ENCODE results near the gene HTT. TPM values are rescaled to one million over a fixed set of nuclear protein-coding genes. Genes with fewer than 3 reads are reported as not detected.

The HTT gene
- total RNA-seq: 10 to 100 TPM; 31.1 to 48.6 (median 43.0) TPM

GRCh38 chr4:3074078-3074845, at the start of gene HTT, which contains the start of gene HTT-AS:
TSS of gene HTT (plus strand) at chr4:3074681. CDS start at chr4:3074826, 145 bp downstream.
TSS of gene HTT-AS (minus strand) at chr4:3074538.
- no peaks in the 10 kb centered on the region for H3K36me3 ChIP-seq
- peaks cover 0 to 51% (median 10%) of the 10 kb centered on the region in 3 donors for H3K4me1 ChIP-seq
- peak within 1 kb of the TSS; percentile 13 to 97 (median 90) for H3K27ac ChIP-seq
- ATAC-seq: peak; percentile 95
- no peaks in the 10 kb centered on the region for H3K27me3 ChIP-seq
- no peaks in the 10 kb centered on the region for H3K9me3 ChIP-seq
- peak within 1 kb of the TSS; percentile 57 to 68 for H3K4me3 ChIP-seq
- WGBS, 2 donors (ENCODE audit: low coverage in 1 of 2): no CpG with 5 or more reads among the region's 81 CpGs
- TF ChIP-seq EP300 (IDR thresholded peaks at IDR 0.05) (no peak), POLR2A (IDR thresholded peaks at IDR 0.05) (peak; percentile 72 to 86), CTCF (IDR thresholded peaks at IDR 0.05) (peak in 2 of 4 experiments; percentile 31 to 37), POLR2AphosphoS5 (IDR thresholded peaks at IDR 0.05) (peak; percentile 69)

- TF ChIP-seq POLR2A (IDR thresholded peaks at IDR 0.05): no peak
- TF ChIP-seq EP300 (IDR thresholded peaks at IDR 0.05): no peak
- Histone ChIP-seq H3K4me1 (no peaks in the 10 kb centered on the region), H3K9me3 (no peaks in the 10 kb centered on the region), H3K4me3 (no peak overlapping the region), H3K27ac (no peak overlapping the region), H3K27me3 (no peaks in the 10 kb centered on the region), H3K36me3 (peaks cover 0 to 3% of the 10 kb centered on the region in 2 donors)
- ATAC-seq: no peak
- WGBS, 2 donors (ENCODE audit: low coverage in 1 of 2): 91 to 95% methylated on average over 20 to 21 of the region's 21 CpGs
These were observed 48.6 kb upstream of the HTT start for GRCh38 chr4:3025881-3026280.

GRCh38 chr4:3026540-3026939, 47.9 kb upstream of the HTT start:
- H3K27me3 ChIP-seq: no peaks in the 10 kb centered on the region
- no peak for ATAC-seq
- TF ChIP-seq EP300 (IDR thresholded peaks at IDR 0.05) (no peak), POLR2AphosphoS5 (IDR thresholded peaks at IDR 0.05) (no peak), CTCF (IDR thresholded peaks at IDR 0.05) (no peak), POLR2A (IDR thresholded peaks at IDR 0.05) (no peak)
- peaks cover 0 to 3% of the 10 kb centered on the region in 2 donors for H3K36me3 ChIP-seq
- no peaks in the 10 kb centered on the region for H3K4me1 ChIP-seq
- H3K4me3 ChIP-seq: no peak overlapping the region
- H3K9me3 ChIP-seq: no peaks in the 10 kb centered on the region
- 89 to 93% methylated on average over 6 to 8 of the region's 9 CpGs for WGBS, 2 donors (ENCODE audit: low coverage in 1 of 2)
- no peak overlapping the region for H3K27ac ChIP-seq

- H3K4me1 ChIP-seq: no peaks in the 10 kb centered on the region
- no peaks in the 10 kb centered on the region for H3K36me3 ChIP-seq
- H3K27ac ChIP-seq: no peak overlapping the region
- no peak for TF ChIP-seq CTCF (IDR thresholded peaks at IDR 0.05)
- TF ChIP-seq POLR2A (IDR thresholded peaks at IDR 0.05): no peak
- no peak for TF ChIP-seq EP300 (IDR thresholded peaks at IDR 0.05)
- no peak for TF ChIP-seq POLR2AphosphoS5 (IDR thresholded peaks at IDR 0.05)
- ATAC-seq: no peak
- WGBS, 2 donors (ENCODE audit: low coverage in 1 of 2): 85 to 90% methylated on average over 2 of the region's 9 CpGs
- no peak overlapping the region for H3K4me3 ChIP-seq
- H3K27me3 ChIP-seq: no peaks in the 10 kb centered on the region
- H3K9me3 ChIP-seq: no peaks in the 10 kb centered on the region
These were observed 45.0 kb upstream of the HTT start for GRCh38 chr4:3029464-3029863.

- no peak for ATAC-seq
- no peaks in the 10 kb centered on the region for H3K4me1 ChIP-seq
- no peak overlapping the region for H3K4me3 ChIP-seq
- H3K27ac ChIP-seq: no peak overlapping the region
- no peaks in the 10 kb centered on the region for H3K27me3 ChIP-seq
- no peaks in the 10 kb centered on the region for H3K9me3 ChIP-seq
- 72 to 84% methylated on average over 7 to 16 of the region's 18 CpGs for WGBS, 2 donors (ENCODE audit: low coverage in 1 of 2)
- no peaks in the 10 kb centered on the region for H3K36me3 ChIP-seq
- TF ChIP-seq EP300 (IDR thresholded peaks at IDR 0.05): no peak
- no peak for TF ChIP-seq POLR2A (IDR thresholded peaks at IDR 0.05)
- no peak for TF ChIP-seq CTCF (IDR thresholded peaks at IDR 0.05)
- TF ChIP-seq POLR2AphosphoS5 (IDR thresholded peaks at IDR 0.05): no peak
These were observed 43.7 kb upstream of the HTT start for GRCh38 chr4:3030566-3031356.
